Caco-2 (cell line): ENCODE data around the gene TIMM50. TPM values are rescaled to one million over a fixed set of nuclear protein-coding genes. Genes with fewer than 3 reads are reported as not detected.
A peak's percentile ranks its signal among the peaks of the same experiment; 100 is the strongest.

Experiments used
- Bru-seq: library from RNA; stranded (reverse); fragments of 400-500 nt; gene quantifications from one replicate; lab custom pipeline; 2021; lab: Mats Ljungman, UMichigan
- BruChase-seq, 2 experiments: library from RNA; stranded (reverse); fragments of 400-500 nt; gene quantifications; one replicate each; lab custom pipeline; 2021; lab: Mats Ljungman, UMichigan
- BruUV-seq: library from RNA; stranded (reverse); fragments of 400-500 nt; replicated peaks from 2 replicates; lab custom pipeline; 2021; lab: Mats Ljungman, UMichigan
- CTCF ChIA-PET: fragments of 300-600 bp; sonication (Branson Sonifier 250); formaldehyde crosslinking; loops from one replicate; lab custom pipeline; 2022; ENCODE audit warnings: antibody characterized with exemption; lab: Charles Lee
- POLR2A ChIA-PET: fragments of 300-600 bp; sonication (Branson Sonifier 250); formaldehyde crosslinking; loops from one replicate; lab custom pipeline; 2022; ENCODE audit warnings: antibody characterized with exemption; lab: Charles Lee
- DNase-seq, 2 experiments: peaks; one replicate each; pipeline versions ENCODE4 v3.0.0 to v3.0.0-alpha.2; 2020 to 2022
- H3K27me3 ChIP-seq: replicated peaks from 2 replicates; pipeline ENCODE4 v1.6.0; 2011; ENCODE audit warnings: low read length; ENCODE audit not compliant: control insufficient read depth, insufficient read depth
- H3K36me3 ChIP-seq: 2 replicates; pipeline ENCODE4 v1.5.1; 2011; ENCODE audit warnings: low read length; ENCODE audit not compliant: control insufficient read depth, insufficient read depth
- H3K4me1 ChIP-seq: fragments of 250-450 bp; sonication (Bioruptor Pico); 2 replicates; pipeline ENCODE4 v1.5.1; 2020; ENCODE audit warnings: mild to moderate bottlenecking
- H3K4me3 ChIP-seq: 2 replicates; pipeline ENCODE4 v1.5.1; 2011; ENCODE audit warnings: low read depth, mild to moderate bottlenecking, control low read depth, low read length
- H3K9me3 ChIP-seq: fragments of 250-450 bp; sonication (Bioruptor Pico); 2 replicates; pipeline ENCODE4 v1.5.1; 2020; ENCODE audit warnings: mild to moderate bottlenecking, moderate library complexity
- H3K27ac Mint-ChIP-seq: one replicate; pipeline ENCODE4 v1.8.0; 2022; ENCODE audit warnings: mixed read lengths; ENCODE audit not compliant: unreplicated experiment
- H3K27me3 Mint-ChIP-seq: one replicate; pipeline ENCODE4 v1.8.0; 2022; ENCODE audit warnings: mixed read lengths; ENCODE audit not compliant: insufficient read depth, unreplicated experiment
- H3K36me3 Mint-ChIP-seq: one replicate; pipeline ENCODE4 v1.8.0; 2022; ENCODE audit warnings: mild to moderate bottlenecking, mixed read lengths; ENCODE audit not compliant: insufficient read depth, unreplicated experiment
- H3K4me1 Mint-ChIP-seq: one replicate; pipeline ENCODE4 v1.8.0; 2022; ENCODE audit warnings: low read depth, mixed read lengths; ENCODE audit not compliant: unreplicated experiment
- H3K4me3 Mint-ChIP-seq: one replicate; pipeline ENCODE4 v1.8.0; 2022; ENCODE audit warnings: mild to moderate bottlenecking, moderate library complexity, mixed read lengths; ENCODE audit not compliant: unreplicated experiment
- H3K9me3 Mint-ChIP-seq: one replicate; pipeline ENCODE4 v1.8.0; 2022; ENCODE audit warnings: mixed read lengths; ENCODE audit not compliant: unreplicated experiment
- CTCF ChIP-seq, 2 experiments: fragments of 200-600 bp in 1 of 2; IDR thresholded peaks; 1 replicate in 1 of 2; 2 replicates in 1 of 2; pipeline versions ENCODE4 v1.5.1 to v1.8.0; 2011 to 2022; ENCODE audit warnings: antibody characterized with exemption in 1 of 2, control low read depth in 1 of 2, inconsistent platforms in 1 of 2, low read depth in 1 of 2, low read length in 1 of 2, mild to moderate bottlenecking in 1 of 2, moderate library complexity in 1 of 2; ENCODE audit not compliant: insufficient read depth in 1 of 2, severe bottlenecking in 1 of 2, unreplicated experiment in 1 of 2
- intact Hi-C: fragments of 100-400 bp; cut with micrococcal nuclease; formaldehyde crosslinking; loops from one replicate; pipeline ENCODE4 v1.10.0; 2022; ENCODE audit not compliant: unreplicated experiment
- long read RNA-seq: library from polyadenylated mRNA; stranded (forward); transcript quantifications from one replicate; pipeline ENCODE4 v2.0.0, GENCODE V29; 2022
- total RNA-seq: library from RNA; stranded (reverse); gene quantifications from 2 replicates; pipeline ENCODE4 v1.2.3, GENCODE V29; 2022

The TIMM50 gene
- 152 and 162 TPM in 2 replicates for total RNA-seq
- percentile 77 among the genes with signal in this experiment for Bru-seq, nascent RNA
- BruChase-seq, experiment 1, labeled RNA remaining after a 2-hour chase = percentile 80 among the genes with signal in this experiment
- percentile 89 among the genes with signal in this experiment for BruChase-seq, experiment 2, labeled RNA remaining after a 6-hour chase
- long read RNA-seq, transcript TIMM50-201 (11 exons, 1,612 nt) = major isoform, 277 of 323 reads
- long read RNA-seq, partial matches to known transcripts = 3 of 323 reads
- long read RNA-seq, other reads (novel, unspliced or antisense) = 38 of 323 reads

GRCh38 chr19:39480337-39481228 lies at the start of gene TIMM50:
TIMM50 (plus strand) TSS chr19:39480838; CDS start chr19:39480854, 16 bp downstream.
- intact Hi-C loops = loop anchor here (2.0 kb wide), 1 partner anchor 36 kb away; the partner anchor contains the start of gene SUPT5H
- Mint-ChIP-seq H3K36me3 (peaks cover 76% of the 10 kb centered on the region), H3K27me3 (no peaks in the 10 kb centered on the region), H3K4me3 (peak within 1 kb of the TSS; percentile 92), H3K4me1 (peaks cover 17% of the 10 kb centered on the region), H3K27ac (peak within 1 kb of the TSS; percentile 81), H3K9me3 (no peaks in the 10 kb centered on the region)
- Histone ChIP-seq H3K4me3 (peak within 1 kb of the TSS; percentile 94), H3K4me1 (0 out of 2 replicates have a peak, but pooled peaks cover 5% of the 10 kb centered on the region), H3K27me3 (no peaks in the 10 kb centered on the region), H3K36me3 (peaks cover 8% of the 10 kb centered on the region), H3K9me3 (no peaks in the 10 kb centered on the region)
- peak in 1 of 2 experiments; percentile 8 for TF ChIP-seq CTCF (IDR thresholded peaks at IDR 0.05; ENCODE audit: insufficient read depth in 1 of 2, low read depth in 1 of 2, low read length in 1 of 2, severe bottlenecking in 1 of 2, unreplicated experiment in 1 of 2)
- peak; percentile 99 to 100 for DNase-seq
- ChIA-PET CTCF (interaction anchor here (0.6 to 0.9 kb wide), 3 partner anchors 17 to 90 kb away, joined by 3 to 5 read pairs (median 3); partner anchors contain the start of gene PAF1), POLR2A (interaction anchor here (0.6 to 1.2 kb wide), 7 partner anchors 11 to 985 kb away, joined by 3 to 41 read pairs (median 3); partner anchors contain the start of gene RPS16)
- no TSS peak for BruUV-seq

GRCh38 chr19:39432677-39433025 lies 48.0 kb upstream of the TIMM50 start:
- Mint-ChIP-seq H3K36me3 (peaks cover 85% of the 10 kb centered on the region), H3K4me1 (peaks cover 18% of the 10 kb centered on the region), H3K9me3 (no peaks in the 10 kb centered on the region), H3K27ac (no peak overlapping the region), H3K27me3 (no peaks in the 10 kb centered on the region), H3K4me3 (no peak overlapping the region)
- Histone ChIP-seq H3K4me1 (peaks cover 33% of the 10 kb centered on the region), H3K27me3 (no peaks in the 10 kb centered on the region), H3K4me3 (no peak overlapping the region), H3K36me3 (peaks cover 7% of the 10 kb centered on the region), H3K9me3 (no peaks in the 10 kb centered on the region)
- no TSS peak for BruUV-seq
- intact Hi-C loops = no loop called here
- DNase-seq = no peak
- ChIA-PET CTCF (no interaction called here), POLR2A (interaction anchor here (0.6 to 1.1 kb wide), 4 partner anchors 15 to 70 kb away, joined by 3 read pairs; partner anchors contain the start of gene PLEKHG2)
- TF ChIP-seq CTCF (IDR thresholded peaks at IDR 0.05; ENCODE audit: insufficient read depth in 1 of 2, low read depth in 1 of 2, low read length in 1 of 2, severe bottlenecking in 1 of 2, unreplicated experiment in 1 of 2) = no peak

GRCh38 chr19:39433480-39434079 lies 47.1 kb upstream of the TIMM50 start:
- Mint-ChIP-seq H3K9me3 (no peaks in the 10 kb centered on the region), H3K4me3 (peak overlapping the region; percentile 87), H3K27me3 (no peaks in the 10 kb centered on the region), H3K36me3 (peaks cover 79% of the 10 kb centered on the region), H3K27ac (peak overlapping the region; percentile 93), H3K4me1 (peaks cover 23% of the 10 kb centered on the region)
- POLR2A ChIA-PET = no interaction called here
- Histone ChIP-seq H3K9me3 (no peaks in the 10 kb centered on the region), H3K27me3 (no peaks in the 10 kb centered on the region), H3K36me3 (peaks cover 7% of the 10 kb centered on the region), H3K4me3 (no peak overlapping the region), H3K4me1 (peaks cover 31% of the 10 kb centered on the region)
- CTCF ChIA-PET = no interaction called here
- no peak for TF ChIP-seq CTCF (IDR thresholded peaks at IDR 0.05; ENCODE audit: insufficient read depth in 1 of 2, low read depth in 1 of 2, low read length in 1 of 2, severe bottlenecking in 1 of 2, unreplicated experiment in 1 of 2)
- DNase-seq = no peak
- intact Hi-C loops = no loop called here
- BruUV-seq = no TSS peak
